ENCODE results near the gene TAB3. TPM values are rescaled to one million over a fixed set of nuclear protein-coding genes. Genes with fewer than 3 reads are reported as not detected.

TAB3 gene
- total and polyA plus RNA-seq, 2 of the 4 experiments (the other 2 are of a cell fraction) = 4.7 to 6.4 TPM

- Histone ChIP-seq H4K5ac (ENCODE audit: low read depth, low read length) (no peak overlapping the region), H3K9ac (ENCODE audit: low read depth, low read length) (no peak overlapping the region), H3K14ac (replicated peaks; ENCODE audit: low read depth, low read length) (no peak overlapping the region), H4K8ac (ENCODE audit: low read depth in 2 of 2, low read length in 2 of 2) (no peak overlapping the region), H3K27ac (ENCODE audit: insufficient read depth, low read length) (no peak overlapping the region), H3K23ac (ENCODE audit: low read depth, low read length) (no peak overlapping the region), H2BK120ac (ENCODE audit: low read depth, low read length) (no peak overlapping the region), H3K4me2 (ENCODE audit: low read depth, low read length) (no peak overlapping the region), H2AK5ac (ENCODE audit: low read depth, low read length) (no peak overlapping the region), H3K27me3 (ENCODE audit: control insufficient read depth, insufficient read depth, low read length) (no peaks in the 10 kb centered on the region), H3K9me1 (ENCODE audit: insufficient read depth, low read length) (no peaks in the 10 kb centered on the region), H3K18ac (ENCODE audit: low read depth, low read length) (no peak overlapping the region), H2BK20ac (ENCODE audit: low read depth, low read length) (no peak overlapping the region), H3K4me1 (ENCODE audit: control insufficient read depth, insufficient read depth, low read length) (no peaks in the 10 kb centered on the region), H2BK5ac (ENCODE audit: low read depth, low read length, poor library complexity, severe bottlenecking) (no peak overlapping the region), H2BK15ac (ENCODE audit: low read depth, low read length) (no peak overlapping the region), H2AFZ (replicated peaks; ENCODE audit: low read length, poor library complexity) (no peak overlapping the region), H3K9me3 (ENCODE audit: control insufficient read depth, insufficient read depth, low read length) (no peaks in the 10 kb centered on the region), H4K91ac (ENCODE audit: insufficient read depth, low read depth, low read length) (no peak overlapping the region), H3K4me3 (ENCODE audit: insufficient read depth, low read depth, low read length) (no peak overlapping the region), H3K79me1 (ENCODE audit: low read depth in 1 of 2, low read length in 2 of 2) (no peaks in the 10 kb centered on the region), H3K56ac (ENCODE audit: extremely low read depth, insufficient read depth, low read length) (no peak overlapping the region), H4K20me1 (ENCODE audit: insufficient read depth, low read length) (no peaks in the 10 kb centered on the region), H3K4ac (ENCODE audit: low read depth, low read length) (no peak overlapping the region), H2AK9ac (replicated peaks; ENCODE audit: low read depth, low read length, poor library complexity) (no peak overlapping the region), H3K36me3 (ENCODE audit: control insufficient read depth, insufficient read depth, low read length) (no peaks in the 10 kb centered on the region)
- DNase-seq = no peak
- CTCF ChIA-PET = no interaction called here
- POLR2A ChIA-PET (ENCODE audit: unreplicated experiment) = no interaction called here
- no peak for TF ChIP-seq USF2 (IDR thresholded peaks at IDR 0.05; ENCODE audit: low read depth, low read length)
- TF ChIP-seq RFX5 (IDR thresholded peaks at IDR 0.05; ENCODE audit: low read depth, low read length) = no peak
- TF ChIP-seq POLR2A (IDR thresholded peaks at IDR 0.05; ENCODE audit: low read depth, low read length) = no peak
- TF ChIP-seq CHD1 (IDR thresholded peaks at IDR 0.05; ENCODE audit: low read depth, low read length) = no peak
- no peak for TF ChIP-seq CTCF (conservative IDR thresholded peaks at IDR 0.05; ENCODE audit: low read depth, low read length)
- TF ChIP-seq SMC3 (IDR thresholded peaks at IDR 0.05; ENCODE audit: low read depth, low read length) = no peak
- TF ChIP-seq BHLHE40 (IDR thresholded peaks at IDR 0.05; ENCODE audit: low read depth, low read length) = no peak
- no peak for TF ChIP-seq RCOR1 (IDR thresholded peaks at IDR 0.05; ENCODE audit: insufficient replicate concordance, low read length)
- no peak for TF ChIP-seq MAZ (IDR thresholded peaks at IDR 0.05; ENCODE audit: borderline replicate concordance, low read depth, low read length)
- TF ChIP-seq CEBPB (IDR thresholded peaks at IDR 0.05; ENCODE audit: low read depth, low read length) = no peak
- no peak for TF ChIP-seq RAD21 (IDR thresholded peaks at IDR 0.05; ENCODE audit: low read length)
- dilution Hi-C loops (cut with HindIII; ENCODE audit: low sequenced_read_pairs, unreplicated experiment) (no loop called here), in situ Hi-C loops (cut with MboI; ENCODE audit: low sequenced_read_pairs) (no loop called here), intact Hi-C loops (cut with micrococcal nuclease) (no loop called here)
- no CpG with 5 or more reads among the region's 1 CpG for WGBS, 2 experiments (ENCODE audit: extremely low coverage in 2 of 2, insufficient read length in 1 of 2)
- no TSS peak for BruUV-seq (replicated peaks)
- ATAC-seq (ENCODE audit: low read depth) = no peak
Observed at GRCh38 chrX:30781711-30782444, 107.2 kb downstream of the TAB3 start.

All from IMR-90 (cell line).